ENCODE measurements around the gene CRELD2.
"Not testable (repeated sequence)": the region's sequence is repeated elsewhere in the genome, so short reads cannot be mapped to it uniquely, and the experiment has no call there.

CRELD2 gene

DNA sequence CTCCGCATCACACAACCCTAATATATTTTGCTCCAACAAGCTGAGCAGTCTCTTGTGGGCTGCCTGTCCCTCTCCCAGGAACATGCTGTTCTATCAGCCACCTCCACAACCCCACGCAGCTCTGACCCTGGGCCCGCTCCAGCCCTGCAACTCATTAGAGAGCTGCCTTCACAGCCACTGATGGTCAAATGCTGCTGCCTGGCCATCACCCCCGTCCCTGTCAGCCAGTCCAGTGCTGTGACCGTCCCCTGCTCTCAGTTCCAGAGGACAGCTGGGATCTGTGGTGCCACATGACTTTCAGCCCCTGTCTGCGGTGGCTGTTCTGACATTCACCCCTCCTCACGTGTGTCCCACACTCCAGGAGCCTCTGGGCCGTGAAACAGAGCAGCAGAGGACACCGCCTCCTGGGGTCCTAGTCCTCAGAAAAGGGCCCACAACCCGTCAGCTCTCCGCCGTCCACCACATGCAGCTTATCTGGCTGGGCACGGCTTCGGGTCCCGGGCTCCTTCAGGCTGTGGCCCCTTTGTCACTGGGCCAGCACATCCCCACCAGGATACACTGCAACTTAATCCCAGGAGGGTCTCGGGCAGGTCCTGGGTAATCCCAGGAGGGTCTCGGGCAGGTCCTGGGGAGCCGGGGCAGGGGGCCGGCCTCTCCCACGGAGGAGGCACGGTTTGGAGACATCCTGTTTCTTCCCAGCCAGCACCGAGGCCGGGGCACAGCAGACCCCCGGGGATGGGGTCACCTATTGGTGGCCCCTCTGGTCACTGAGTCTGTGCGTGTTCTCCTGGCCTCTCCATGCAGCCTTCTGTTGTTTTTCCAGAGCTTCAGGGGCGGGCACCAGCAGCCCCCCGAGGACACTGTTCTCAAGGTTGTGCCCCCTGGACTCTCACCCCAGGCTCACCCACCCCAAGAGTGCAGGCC, 15.1 kb downstream of the CRELD2 start:
- no peak for DNase-seq

DNA sequence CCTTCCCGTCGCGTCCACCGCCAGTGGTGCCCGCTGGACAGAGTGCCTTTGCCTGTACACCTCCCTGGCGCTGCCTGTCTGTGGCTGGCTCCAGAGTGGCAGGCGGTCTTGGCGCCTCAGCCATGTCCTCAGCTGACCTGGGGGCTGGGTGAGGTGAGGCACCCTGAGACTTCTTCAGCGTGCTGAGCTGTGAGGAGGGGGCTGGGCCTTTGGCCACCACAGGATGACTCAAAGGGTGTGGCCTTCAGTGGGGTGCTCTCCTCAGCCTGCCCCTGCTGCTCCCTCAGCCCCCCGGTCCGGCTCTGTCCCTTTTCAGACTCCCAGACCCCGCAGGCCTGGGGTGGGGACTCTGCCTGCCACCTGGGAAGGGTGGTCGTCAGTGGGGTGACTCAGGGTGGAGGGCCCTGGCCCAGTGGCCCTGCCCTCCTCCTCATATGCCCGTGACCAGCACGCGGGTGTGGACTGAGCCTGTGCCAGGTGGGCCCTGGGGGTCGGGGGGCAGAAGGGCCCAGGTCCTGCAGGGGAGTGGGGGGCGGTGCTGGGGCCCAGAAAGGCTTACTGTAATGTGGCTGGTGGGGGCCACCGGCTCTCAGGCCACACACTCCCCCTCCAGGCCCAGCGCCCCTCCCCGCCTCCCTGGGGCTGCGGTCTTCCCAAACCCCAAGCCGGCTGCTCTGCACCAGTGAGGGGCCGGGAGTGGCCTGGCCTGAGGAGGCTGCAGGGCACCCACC, 15.9 kb downstream of the CRELD2 start:
- no peak for DNase-seq

DNA sequence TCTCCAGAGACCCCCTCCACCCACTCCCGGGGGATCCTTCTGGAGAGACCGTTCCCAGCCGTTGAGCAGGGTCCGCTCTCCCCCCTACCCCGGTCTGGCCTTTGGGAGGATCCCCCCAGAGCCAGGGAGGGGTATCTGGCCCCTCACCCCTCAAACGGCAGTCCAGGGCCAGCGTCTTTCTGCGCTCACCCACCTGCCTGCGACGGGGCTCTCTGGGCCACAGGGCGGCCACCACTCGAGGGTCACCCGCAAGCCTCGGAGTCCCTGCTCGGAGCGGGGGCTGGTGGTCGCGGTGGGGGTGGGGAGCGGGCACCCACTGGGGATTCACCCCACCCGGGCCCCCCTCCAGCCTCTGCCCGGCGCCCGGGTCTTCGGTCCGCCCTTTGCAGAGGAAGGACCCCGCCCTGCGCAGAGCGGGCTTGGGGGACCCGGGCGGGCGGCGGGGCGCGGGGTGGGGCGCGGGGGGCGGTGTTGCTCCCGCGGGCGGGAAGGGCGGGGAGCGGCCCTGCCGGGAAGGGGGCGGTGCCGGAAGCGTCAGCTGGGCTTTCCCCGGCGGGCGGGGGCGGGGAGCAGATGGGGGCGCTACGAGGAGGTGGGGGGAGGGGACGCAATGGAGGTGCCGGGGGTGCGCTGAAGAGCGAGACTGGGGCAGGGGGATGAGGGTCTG, 16.6 kb downstream of the CRELD2 start:
- DNase-seq = no peak

DNA sequence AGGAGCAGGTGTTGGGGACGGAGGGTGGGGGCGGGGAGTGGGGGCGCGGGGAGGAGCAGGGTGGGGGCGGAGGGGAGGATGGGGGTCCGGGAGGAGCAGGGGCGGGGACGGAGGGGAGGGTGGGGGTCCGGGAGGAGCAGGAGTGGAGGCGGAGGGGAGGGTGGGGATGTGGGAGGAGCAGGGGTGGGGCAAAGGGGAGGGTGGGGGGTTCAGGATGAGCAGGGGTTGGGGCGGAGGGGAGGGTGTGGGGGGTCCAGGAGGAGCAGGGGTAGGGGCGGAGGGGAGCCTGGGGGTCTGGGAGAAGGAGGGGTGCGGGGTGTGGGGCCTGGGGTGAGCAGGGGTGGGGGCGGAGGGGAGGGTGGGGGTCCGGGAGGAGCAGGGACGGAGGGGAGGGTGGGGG, 17.1 kb downstream of the CRELD2 start:
- no peak for DNase-seq

GRCh38 chr22:49936018-49936972, 17.9 kb downstream of the CRELD2 start:
- DNase-seq = peak; percentile 88

DNA sequence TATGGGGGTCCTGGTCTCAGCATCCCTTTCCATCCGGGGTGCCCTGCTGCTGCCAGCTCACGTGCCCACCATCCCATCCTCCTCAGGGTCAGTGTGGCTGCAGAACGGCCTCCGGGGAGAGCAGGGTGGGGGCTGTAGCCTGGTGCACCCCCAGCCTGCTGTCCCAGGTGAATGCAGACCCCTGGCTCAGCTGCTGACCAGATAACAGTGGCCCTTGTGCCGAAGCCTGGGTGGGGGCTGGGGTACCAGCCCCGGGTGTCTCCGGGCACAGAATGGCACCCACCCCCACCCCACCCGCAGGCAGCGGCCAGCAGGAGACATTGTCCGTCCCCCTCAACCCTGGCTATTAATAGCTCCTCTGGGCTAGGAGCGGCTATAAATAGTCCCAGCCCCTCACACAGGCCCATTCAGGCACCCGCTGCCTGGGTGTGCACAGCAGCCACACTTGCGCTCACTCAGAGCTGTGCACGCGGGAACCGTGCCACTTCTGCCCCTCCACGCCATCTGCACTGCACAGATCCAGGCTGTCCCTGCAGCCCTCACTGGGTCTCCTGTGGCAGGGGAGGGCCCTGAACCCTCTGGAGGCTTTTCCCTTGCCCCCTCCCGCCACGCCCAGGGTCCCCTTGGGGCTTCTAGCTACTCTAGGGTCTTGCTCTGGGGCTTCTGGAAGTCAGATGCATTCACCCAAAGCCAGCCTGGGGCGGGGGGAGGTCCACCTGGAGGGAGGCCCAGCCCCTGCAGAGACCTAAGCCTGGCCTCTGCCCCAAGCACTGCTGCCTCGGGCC, 18.7 kb downstream of the CRELD2 start:
- DNase-seq = no peak

GRCh38 chr22:49937758-49938564, 19.5 kb downstream of the CRELD2 start:
- no peak for DNase-seq

DNA sequence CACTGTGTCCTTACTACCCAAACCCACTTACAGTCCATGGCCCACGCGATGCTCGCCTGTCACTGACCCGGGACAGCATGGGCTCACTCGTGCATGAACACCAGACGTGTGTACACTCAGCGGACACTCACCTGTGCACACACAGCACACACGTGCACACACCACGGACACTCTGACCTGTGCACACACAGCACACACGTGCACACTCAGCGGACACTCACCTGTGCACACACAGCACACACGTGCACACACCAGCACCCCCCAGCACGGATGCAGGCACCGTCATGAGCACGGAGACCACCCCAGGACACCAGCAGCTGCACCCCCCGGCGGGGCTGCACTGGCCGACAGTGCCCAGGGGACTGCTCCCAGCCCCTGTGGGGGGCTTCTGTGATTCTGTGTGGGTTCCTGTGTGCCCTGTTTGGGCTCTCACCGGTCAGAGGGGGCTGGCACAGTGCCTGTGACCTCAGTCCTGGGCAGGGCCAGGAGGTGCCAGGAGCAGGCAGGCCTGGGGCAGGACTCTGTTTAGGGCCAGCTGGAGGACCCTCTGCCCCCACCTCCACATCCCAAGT, 20.2 kb downstream of the CRELD2 start:
- DNase-seq = no peak

- DNase-seq = no peak
Observed at GRCh38 chr22:49941507-49942316, 23.3 kb downstream of the CRELD2 start.

DNA sequence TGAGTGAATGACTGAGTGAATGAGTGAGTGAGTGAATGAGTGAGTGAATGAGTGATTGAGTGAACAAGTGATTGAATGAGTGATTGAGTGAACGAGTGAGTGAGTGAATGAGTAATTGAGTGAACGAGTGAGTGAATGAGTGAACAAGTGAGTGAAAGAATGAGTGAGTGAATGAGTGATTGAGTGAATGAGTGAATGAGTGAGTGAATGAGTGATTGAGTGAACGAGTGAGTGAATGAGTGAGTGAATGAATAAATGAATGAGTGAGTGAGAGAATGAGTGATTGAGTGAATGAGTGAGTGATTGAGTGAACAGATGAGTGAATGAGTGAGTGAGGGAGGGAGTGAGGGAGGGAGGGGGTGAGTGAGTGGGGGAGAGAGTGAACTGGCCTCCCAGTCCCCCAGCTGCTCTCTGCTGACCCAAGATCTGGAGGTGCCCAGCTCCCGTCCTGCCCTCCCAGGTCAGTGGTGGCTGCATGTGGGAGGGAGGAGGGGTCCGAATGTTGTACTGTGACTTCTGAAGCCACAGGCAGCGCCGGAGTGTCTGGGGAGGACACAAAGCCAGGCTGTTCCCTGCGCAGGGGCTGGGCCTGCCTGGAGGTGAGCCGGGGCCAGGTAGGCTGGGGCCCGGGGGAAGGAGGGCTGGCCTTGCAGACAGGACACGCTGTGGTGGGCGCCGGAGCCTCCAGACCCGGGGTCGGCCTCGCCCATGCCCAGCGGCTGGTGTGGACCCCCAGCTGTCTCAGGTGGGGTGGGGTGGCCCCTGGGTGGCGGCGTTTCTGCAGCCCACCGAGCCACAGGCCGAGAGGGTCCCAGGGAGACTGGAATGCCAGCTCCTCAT, 24.4 kb downstream of the CRELD2 start:
- no peak for DNase-seq

- no peak for DNase-seq
Observed at GRCh38 chr22:49943405-49943765, 25.0 kb downstream of the CRELD2 start.

- no peak for DNase-seq
Observed at GRCh38 chr22:49943771-49944398, 25.5 kb downstream of the CRELD2 start.

DNA sequence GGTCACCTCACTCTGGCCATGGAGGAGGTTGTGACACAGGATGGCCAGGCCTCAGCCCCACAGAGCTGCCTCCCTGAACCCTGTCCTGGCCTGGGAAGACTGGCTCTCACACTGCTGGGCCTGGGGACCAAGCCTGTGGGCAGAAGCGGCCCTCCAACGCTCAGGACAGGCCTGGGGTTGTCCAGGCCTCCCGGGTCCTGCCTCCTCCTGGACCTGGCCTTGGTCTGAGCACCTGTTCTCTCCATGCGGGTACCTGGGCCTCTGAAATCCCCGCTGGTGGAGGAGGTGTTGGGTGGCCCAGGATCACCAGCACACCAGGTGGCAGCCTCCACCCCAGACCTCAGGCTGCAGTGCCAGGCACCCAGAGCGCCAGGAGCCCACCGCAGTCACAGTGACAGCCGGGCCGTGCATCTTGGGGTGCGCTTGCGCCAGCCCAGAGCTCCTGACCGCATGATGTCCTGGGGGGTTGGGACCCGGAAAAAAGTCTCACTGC, 26.0 kb downstream of the CRELD2 start:
- no peak for DNase-seq

GRCh38 chr22:49945042-49945794, 26.8 kb downstream of the CRELD2 start:
- not testable (repeated sequence) for DNase-seq

DNA sequence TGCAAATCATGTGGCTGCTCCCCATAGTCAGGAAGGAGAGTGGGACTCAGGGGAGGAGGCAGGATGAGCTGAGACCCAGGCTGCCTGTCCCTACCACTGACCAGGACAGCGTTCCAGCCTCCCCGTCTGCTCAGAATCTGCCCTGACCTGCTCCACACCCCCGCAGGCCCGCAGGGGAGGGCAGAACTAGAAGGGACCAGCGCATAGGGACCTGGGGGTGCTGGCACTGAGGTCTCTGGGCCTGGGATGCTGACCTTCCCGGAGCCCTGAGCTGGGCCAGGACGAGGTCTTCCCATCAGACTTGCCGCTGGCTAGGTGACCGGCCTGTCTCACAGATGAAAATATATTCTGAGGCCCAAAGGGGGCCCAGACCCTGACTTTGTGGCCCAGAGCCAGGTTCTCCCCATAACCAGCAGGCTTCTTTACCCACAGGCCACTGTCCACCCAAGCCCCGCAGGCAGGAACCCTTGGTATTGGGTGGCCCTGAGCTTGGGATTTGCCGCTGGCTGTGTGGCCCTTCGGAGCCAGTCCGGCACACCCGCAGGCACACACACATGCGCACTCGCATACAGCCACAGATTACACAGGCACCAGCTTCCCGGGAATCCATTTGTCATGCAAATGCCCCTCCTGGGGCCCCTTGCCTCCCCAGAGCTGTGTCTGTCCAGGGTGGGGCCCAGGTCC, 28.3 kb downstream of the CRELD2 start:
- no peak for DNase-seq

- no peak for DNase-seq
Observed at GRCh38 chr22:49947296-49947622, 28.8 kb downstream of the CRELD2 start.
